ENCODE measurements around the gene ZNF385B. TPM values are rescaled to one million over a fixed set of nuclear protein-coding genes. Genes with fewer than 3 reads are reported as not detected.

Gene ZNF385B
- total RNA-seq, 3 donors from 2014 or later (not counting 1 experiment from before 2014, with no cell fraction given): 0.54 TPM; not detected in 2

Other genes with a start within 250 kb of the ZNF385B start
- 10 to 100 TPM; 14.9 to 20.3 (median 16.1) TPM for gene CWC22, start 145.7 kb upstream of the ZNF385B start, total RNA-seq